NCI-H2196 (cell line): Measurements from ENCODE around the gene CCDC82.

Experiments
- DNase-seq: peaks from one replicate; lab custom pipeline; 2025; ENCODE audit not compliant: unreplicated experiment; lab: John Stamatoyannopoulos, UW

CCDC82 gene

GRCh38 chr11:96329855-96330510 is 59.7 kb downstream of the CCDC82 start:
- no peak for DNase-seq

GRCh38 chr11:96329419-96329818 is 60.3 kb downstream of the CCDC82 start:
- DNase-seq: no peak

GRCh38 chr11:96328395-96329010 is 61.2 kb downstream of the CCDC82 start:
- DNase-seq: no peak

- DNase-seq: no peak
Observed at GRCh38 chr11:96326959-96327358, 62.8 kb downstream of the CCDC82 start.

- DNase-seq: no peak
Observed at GRCh38 chr11:96324912-96325311, 64.8 kb downstream of the CCDC82 start.

GRCh38 chr11:96323642-96323985 is 66.1 kb downstream of the CCDC82 start:
- no peak for DNase-seq

GRCh38 chr11:96322775-96323641 is 66.7 kb downstream of the CCDC82 start:
- no peak for DNase-seq

- no peak for DNase-seq
Observed at GRCh38 chr11:96321091-96321490, 68.6 kb downstream of the CCDC82 start.

GRCh38 chr11:96319898-96320656 is 69.6 kb downstream of the CCDC82 start:
- DNase-seq: no peak

- no peak for DNase-seq
Observed at GRCh38 chr11:96318850-96319249, 70.9 kb downstream of the CCDC82 start.

GRCh38 chr11:96318399-96318798 is 71.3 kb downstream of the CCDC82 start:
- DNase-seq: no peak

- DNase-seq: no peak
Observed at GRCh38 chr11:96317985-96318384, 71.7 kb downstream of the CCDC82 start.

- DNase-seq: no peak
Observed at GRCh38 chr11:96317571-96317970, 72.1 kb downstream of the CCDC82 start.

- DNase-seq: no peak
Observed at GRCh38 chr11:96316869-96317268, 72.8 kb downstream of the CCDC82 start.

GRCh38 chr11:96315476-96315875 is 74.2 kb downstream of the CCDC82 start:
- no peak for DNase-seq

GRCh38 chr11:96314326-96315020 is 75.2 kb downstream of the CCDC82 start:
- no peak for DNase-seq

- no peak for DNase-seq
Observed at GRCh38 chr11:96313163-96313562, 76.5 kb downstream of the CCDC82 start.

GRCh38 chr11:96311120-96311568 is 78.6 kb downstream of the CCDC82 start:
- DNase-seq: peak; percentile 49

- no peak for DNase-seq
Observed at GRCh38 chr11:96310236-96310635, 79.5 kb downstream of the CCDC82 start.

GRCh38 chr11:96309643-96310017 is 80.1 kb downstream of the CCDC82 start:
- DNase-seq: no peak
